NCI-H510A (cell line): ENCODE measurements around the gene STRC.
"Not testable (repeated sequence)": the region's sequence is repeated elsewhere in the genome, so short reads cannot be mapped to it uniquely, and the experiment has no call there.

Experiments
- DNase-seq: peaks from one replicate; lab custom pipeline; 2025; lab: John Stamatoyannopoulos, UW

The STRC gene

DNA sequence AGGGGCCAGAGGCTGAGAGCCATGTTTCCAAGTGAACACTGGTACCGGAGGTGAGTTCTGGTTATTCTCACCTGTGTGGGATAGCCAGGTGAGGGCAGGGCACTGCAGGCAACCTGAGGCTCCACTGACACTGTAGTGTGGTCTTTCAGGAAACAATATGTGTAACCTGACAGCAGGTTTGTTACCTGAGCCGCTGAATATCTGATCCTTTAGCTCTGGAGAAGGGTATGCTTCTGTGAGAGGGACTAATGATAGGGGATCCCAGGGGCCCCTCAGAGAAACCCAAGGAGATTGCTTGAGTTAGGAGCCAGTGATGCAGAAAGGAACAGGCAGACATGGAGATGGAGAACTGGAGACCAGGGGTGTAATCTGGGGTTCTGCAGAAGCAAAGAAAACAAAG lies at the start of gene STRC:
STRC (minus strand) TSS at position 101 of the 400 bp plus-strand sequence; CDS start at position 23, 78 bp downstream.
- not testable (repeated sequence) for DNase-seq

DNA sequence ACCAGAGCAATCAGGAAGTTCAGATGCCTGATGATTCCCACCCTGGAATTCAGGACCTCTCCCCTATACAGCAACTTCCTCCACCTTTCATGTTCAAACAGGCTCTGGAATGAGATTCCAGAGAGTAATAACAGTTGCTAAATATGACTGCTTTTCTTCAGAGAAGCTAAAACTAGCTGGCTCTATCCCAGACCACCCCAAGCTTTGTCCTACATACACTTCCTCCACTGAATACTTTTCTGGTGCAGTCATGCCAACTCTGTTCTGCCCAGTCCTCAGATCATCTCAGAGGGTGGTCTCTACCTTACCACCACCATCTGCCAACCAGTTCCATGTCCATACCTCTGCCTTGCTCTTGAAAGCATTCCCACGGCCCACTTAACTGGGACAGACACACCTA lies 47.6 kb upstream of the STRC start:
- DNase-seq = not testable (repeated sequence)

GRCh38 chr15:43663333-43663732 lies 44.7 kb upstream of the STRC start:
- DNase-seq = not testable (repeated sequence)

- DNase-seq = not testable (repeated sequence)
These were observed 43.7 kb upstream of the STRC start for GRCh38 chr15:43662293-43662692.

DNA sequence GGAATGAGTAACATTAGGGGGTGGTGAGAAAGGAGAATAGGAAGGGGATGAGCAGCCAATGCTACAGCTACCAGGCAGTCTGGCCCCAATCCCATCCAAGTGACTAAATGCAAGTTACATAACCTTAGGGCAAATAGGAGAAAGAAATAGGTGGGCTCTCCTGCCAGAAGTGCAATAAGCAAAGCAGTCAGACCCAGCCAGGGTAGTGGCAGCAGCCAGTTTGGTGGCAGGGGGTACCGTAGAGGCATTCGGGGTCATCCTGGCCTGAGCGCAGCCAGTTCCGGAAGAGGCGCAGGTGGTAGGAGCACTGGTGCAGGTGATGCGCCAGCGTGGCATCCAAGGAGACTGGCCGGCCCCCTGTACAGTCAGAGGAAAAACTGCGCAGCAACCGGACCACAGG lies 41.1 kb upstream of the STRC start:
- DNase-seq = not testable (repeated sequence)

DNA sequence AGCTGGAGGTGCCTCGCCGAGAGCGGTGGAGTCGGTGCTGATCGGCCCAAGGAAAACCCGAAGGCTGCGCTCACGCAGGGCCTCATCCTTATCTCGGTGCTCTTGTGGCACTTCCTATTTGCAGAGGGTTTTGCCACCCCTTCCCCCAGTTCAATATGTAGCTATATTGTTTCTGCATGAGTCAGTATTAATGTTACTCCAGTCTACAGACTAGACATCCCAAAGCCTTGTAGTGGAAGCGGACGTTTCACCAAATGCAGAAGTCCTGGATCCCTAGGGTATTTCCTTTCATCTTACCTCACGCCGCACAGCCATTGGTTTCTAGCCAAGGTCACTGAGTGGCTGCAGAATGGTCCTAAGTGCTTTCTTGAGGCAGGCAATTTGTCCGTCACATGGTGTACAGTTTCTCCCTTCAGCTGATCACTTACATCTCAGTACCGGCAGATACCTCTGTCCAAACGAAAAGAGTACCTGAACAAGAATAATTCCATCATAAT lies 30.9 kb upstream of the STRC start:
- not testable (repeated sequence) for DNase-seq

DNA sequence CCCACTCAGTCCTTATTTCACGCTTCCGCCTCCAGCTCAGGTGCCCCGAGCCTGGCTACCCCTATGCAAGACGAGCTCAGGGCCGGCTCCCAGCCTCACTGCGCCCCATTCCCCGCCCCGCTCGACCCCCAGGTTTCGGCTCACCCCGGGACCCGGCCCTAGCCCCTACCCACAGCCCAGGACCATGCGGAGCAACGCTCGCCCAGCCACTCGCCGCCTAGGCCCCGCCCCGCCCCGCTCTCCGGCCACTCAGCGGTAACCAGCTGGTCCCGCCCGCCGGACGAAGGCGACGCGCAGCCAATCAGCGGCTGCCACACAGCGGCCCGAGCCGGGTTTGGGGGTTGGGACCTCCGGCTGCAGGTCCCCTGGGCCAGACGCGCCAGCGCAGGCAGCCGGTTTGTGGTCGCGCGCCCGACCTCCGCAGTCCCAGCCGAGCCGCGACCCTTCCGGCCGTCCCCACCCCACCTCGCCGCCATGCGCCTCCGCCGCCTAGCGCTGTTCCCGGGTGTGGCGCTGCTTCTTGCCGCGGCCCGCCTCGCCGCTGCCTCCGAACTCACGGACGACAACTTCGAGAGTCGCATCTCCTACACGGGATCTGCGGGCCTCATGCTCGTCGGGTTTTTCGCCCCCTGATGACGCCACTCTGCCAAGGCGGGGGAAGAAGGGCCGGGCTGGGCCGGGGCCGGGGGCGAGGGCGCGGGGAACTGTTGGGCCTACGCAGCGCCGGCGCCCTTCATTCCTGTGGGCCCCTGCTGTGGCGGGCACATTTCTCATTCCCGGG lies 30.2 kb upstream of the STRC start, which contains the start of gene CATSPER2:
CATSPER2 (minus strand) TSS at position 196 of the 781 bp plus-strand sequence. CDS start 783 bp downstream, outside the sequence.
- no peak for DNase-seq

GRCh38 chr15:43638464-43639204 lies 20.0 kb upstream of the STRC start:
- DNase-seq = not testable (repeated sequence)

DNA sequence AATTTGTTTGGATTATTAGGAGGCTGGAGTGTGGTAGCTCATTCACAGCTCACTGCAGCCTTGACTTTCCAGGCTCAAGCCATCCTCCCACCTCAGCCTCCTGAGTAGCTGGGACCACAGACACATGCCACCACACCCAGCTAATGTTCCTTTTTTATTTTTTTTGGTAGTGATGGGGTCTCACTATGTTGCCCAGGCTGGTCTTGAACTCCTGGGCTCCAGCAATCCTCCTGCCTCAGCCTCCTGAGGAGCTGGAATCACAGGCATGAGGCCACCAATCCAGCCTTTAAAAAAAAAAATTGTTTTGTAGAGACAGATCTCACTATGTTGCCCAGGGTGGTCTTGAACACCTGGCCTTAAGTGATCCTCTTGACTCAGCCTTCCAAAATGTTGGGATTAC lies 8.3 kb upstream of the STRC start:
- DNase-seq = not testable (repeated sequence)

DNA sequence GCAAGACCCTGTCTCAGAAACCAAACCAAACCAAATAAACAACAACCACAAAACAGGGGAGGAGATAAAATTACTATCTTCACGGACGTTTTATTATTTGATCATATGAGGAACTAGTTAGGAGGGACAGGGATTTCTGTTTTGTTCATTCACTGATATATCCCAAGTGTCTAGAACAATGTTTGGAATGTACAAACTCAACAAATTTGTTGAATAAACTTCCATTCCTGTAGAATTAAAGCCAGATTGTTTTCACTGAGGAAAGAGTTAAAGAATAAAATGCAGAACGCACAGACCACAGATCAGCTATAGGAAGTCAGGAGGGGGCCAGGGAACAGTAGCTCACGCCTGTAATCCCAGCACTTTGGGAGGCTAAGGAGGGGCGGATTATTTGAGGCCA lies 6.5 kb upstream of the STRC start:
- DNase-seq = no peak

GRCh38 chr15:43622068-43622799 lies 3.6 kb upstream of the STRC start:
- DNase-seq = not testable (repeated sequence)

DNA sequence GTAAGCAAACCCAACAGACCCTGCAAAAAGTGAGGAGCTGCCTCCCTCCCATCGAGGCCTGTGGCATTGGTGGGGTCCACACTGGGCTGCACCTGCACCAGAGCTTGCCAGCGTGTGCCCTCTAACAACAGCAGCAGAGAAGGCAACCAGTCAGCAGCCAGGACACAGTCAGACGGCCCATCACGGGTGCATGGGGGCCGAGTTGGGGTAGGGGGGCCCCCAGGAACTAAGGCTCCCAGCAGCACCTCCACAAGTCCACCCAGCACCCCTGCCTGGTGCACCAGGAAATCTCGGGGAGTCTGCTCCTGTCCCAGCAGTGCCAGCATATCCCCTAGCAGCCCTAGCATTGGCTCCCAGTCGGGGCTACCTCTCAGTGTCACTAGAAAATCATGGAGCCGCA lies 850 bp downstream of the STRC start:
- DNase-seq = not testable (repeated sequence)

DNA sequence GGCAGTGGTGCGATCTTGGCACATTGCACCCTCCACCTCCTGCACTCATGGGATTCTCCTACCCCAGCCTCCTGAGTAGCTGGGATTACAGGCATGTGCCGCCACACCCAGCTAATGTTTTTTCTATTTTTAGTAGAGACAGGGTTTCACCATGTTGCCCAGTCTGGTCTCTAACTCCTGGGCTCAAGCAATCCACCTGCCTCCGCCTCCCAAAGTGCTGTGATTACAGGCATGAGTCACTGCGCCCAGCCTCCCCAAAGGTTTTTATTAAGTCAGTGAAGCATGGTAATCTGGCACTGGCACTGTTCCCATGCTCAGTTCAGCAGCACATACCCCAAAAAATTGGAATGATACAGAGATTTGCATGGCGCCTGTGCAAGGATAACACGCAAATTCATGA lies 16.4 kb downstream of the STRC start:
- DNase-seq = not testable (repeated sequence)

GRCh38 chr15:43600200-43600599 lies 18.4 kb downstream of the STRC start:
- DNase-seq = not testable (repeated sequence)

- not testable (repeated sequence) for DNase-seq
These were observed 19.5 kb downstream of the STRC start for GRCh38 chr15:43599131-43599530.

GRCh38 chr15:43593328-43594190 lies 25.0 kb downstream of the STRC start, which contains the start of gene CKMT1B:
TSS of gene CKMT1B (plus strand) at chr15:43594027. CDS start at chr15:43594219, 192 bp downstream.
- not testable (repeated sequence) for DNase-seq

DNA sequence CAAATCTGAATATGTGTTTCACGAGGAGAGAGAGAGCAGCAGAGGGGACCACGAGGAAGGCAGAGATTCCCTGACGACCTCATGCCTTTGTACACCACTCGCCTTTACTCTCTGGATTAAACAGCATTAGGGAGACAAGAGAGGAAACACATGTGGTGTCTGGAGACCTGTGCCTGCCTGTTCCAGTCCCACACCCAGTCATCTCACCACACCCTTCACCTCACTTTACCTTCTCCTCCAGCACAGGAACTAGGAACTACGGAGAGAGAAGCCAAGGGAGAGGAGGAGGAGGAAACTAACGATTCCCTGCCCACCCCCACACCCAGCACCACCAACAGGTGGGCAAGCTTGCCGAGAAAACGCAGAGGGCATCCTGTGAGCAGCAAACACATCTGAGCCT lies 25.8 kb downstream of the STRC start:
- DNase-seq = not testable (repeated sequence)

- DNase-seq = not testable (repeated sequence)
These were observed 28.7 kb downstream of the STRC start, which contains the start of gene PPIP5K1 for GRCh38 chr15:43589778-43590466. TSS of gene PPIP5K1 (minus strand) at chr15:43590208. CDS start at chr15:43584504, 5,704 bp downstream.

DNA sequence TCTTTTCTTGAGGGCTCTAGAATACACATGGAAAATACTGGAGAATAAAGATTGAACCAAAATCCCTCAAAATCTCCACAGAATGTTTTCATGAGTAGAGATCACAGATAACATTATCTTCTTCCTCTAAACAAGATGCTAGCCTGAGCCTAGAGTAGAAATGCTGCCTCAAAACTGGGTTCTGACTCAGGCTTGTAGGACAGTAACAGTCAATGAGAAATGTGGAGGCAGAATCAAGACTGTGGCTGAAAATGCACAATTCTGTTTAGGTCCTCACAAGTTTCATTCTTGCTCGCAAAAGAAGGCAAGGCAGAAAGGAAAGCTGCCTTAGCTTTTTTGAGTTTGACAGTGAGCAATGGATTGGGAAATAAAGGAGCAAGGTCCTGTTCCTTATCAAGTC lies 44.0 kb downstream of the STRC start:
- DNase-seq = not testable (repeated sequence)

DNA sequence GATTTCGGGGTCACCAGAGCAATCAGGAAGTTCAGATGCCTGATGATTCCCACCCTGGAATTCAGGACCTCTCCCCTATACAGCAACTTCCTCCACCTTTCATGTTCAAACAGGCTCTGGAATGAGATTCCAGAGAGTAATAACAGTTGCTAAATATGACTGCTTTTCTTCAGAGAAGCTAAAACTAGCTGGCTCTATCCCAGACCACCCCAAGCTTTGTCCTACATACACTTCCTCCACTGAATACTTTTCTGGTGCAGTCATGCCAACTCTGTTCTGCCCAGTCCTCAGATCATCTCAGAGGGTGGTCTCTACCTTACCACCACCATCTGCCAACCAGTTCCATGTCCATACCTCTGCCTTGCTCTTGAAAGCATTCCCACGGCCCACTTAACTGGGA lies 52.0 kb downstream of the STRC start:
- DNase-seq = not testable (repeated sequence)
